Trophoblast cell (in vitro differentiated cells and primary cell): ENCODE data around the gene S100PBP.

Experiments used
- DNase-seq, 2 donors: peaks; one replicate each; pipeline ENCODE4 v3.0.0-alpha.2; 2016
- H2AFZ ChIP-seq: 2 replicates; pipeline ENCODE4 v1.6.1; 2013; ENCODE audit warnings: low read length, moderate library complexity, mild to moderate bottlenecking; ENCODE audit not compliant: insufficient read depth, poor library complexity
- H2AK5ac ChIP-seq: 2 replicates; pipeline ENCODE4 v1.6.1; 2013; ENCODE audit warnings: mild to moderate bottlenecking, low read length
- H2BK120ac ChIP-seq: 2 replicates; pipeline ENCODE4 v1.6.1; 2013; ENCODE audit warnings: low read length, mild to moderate bottlenecking, moderate library complexity; ENCODE audit not compliant: insufficient read depth, poor library complexity
- H2BK12ac ChIP-seq: 2 replicates; pipeline ENCODE4 v1.6.1; 2013; ENCODE audit warnings: mild to moderate bottlenecking, low read length, moderate library complexity
- H2BK5ac ChIP-seq: 2 replicates; pipeline ENCODE4 v1.6.1; 2013; ENCODE audit warnings: low read length, low read depth, moderate library complexity, mild to moderate bottlenecking; ENCODE audit not compliant: poor library complexity
- H3K14ac ChIP-seq: 2 replicates; pipeline ENCODE4 v1.6.1; 2013; ENCODE audit warnings: mild to moderate bottlenecking, low read length
- H3K18ac ChIP-seq: 2 replicates; pipeline ENCODE4 v1.6.1; 2013; ENCODE audit warnings: mild to moderate bottlenecking, low read length
- H3K23ac ChIP-seq: 2 replicates; pipeline ENCODE4 v1.6.1; 2013; ENCODE audit warnings: low read length
- H3K27ac ChIP-seq: 2 replicates; pipeline ENCODE4 v1.5.1; 2013; ENCODE audit warnings: low read depth, mild to moderate bottlenecking, inconsistent platforms, low read length, moderate library complexity
- H3K27me3 ChIP-seq: 2 replicates; pipeline ENCODE4 v1.6.1; 2013; ENCODE audit warnings: inconsistent platforms, mild to moderate bottlenecking, low read length, moderate library complexity; ENCODE audit not compliant: insufficient read depth
- H3K36me3 ChIP-seq, 2 experiments: 1 replicate in 1 of 2; 2 replicates in 1 of 2; pipeline ENCODE4 v1.6.1; 2013; ENCODE audit warnings: low read length in 2 of 2, mild to moderate bottlenecking in 2 of 2, moderate library complexity in 1 of 2; ENCODE audit not compliant: insufficient read depth in 2 of 2, control insufficient read depth in 1 of 2
- H3K4ac ChIP-seq: 2 replicates; pipeline ENCODE4 v1.6.1; 2013; ENCODE audit warnings: low read depth, mild to moderate bottlenecking, low read length, moderate library complexity
- H3K4me1 ChIP-seq, 2 experiments: 1 replicate in 1 of 2; 2 replicates in 1 of 2; pipeline ENCODE4 v1.6.1; 2013; ENCODE audit warnings: low read length in 2 of 2, mild to moderate bottlenecking in 2 of 2, moderate library complexity in 1 of 2; ENCODE audit not compliant: insufficient read depth in 2 of 2, control insufficient read depth in 1 of 2
- H3K4me2 ChIP-seq: 2 replicates; pipeline ENCODE4 v1.6.1; 2013; ENCODE audit warnings: inconsistent platforms, mild to moderate bottlenecking, low read length, moderate library complexity
- H3K4me3 ChIP-seq: 2 replicates; pipeline ENCODE4 v1.5.1; 2013; ENCODE audit warnings: mild to moderate bottlenecking, low read depth, low read length, inconsistent platforms
- H3K79me1 ChIP-seq: one replicate; pipeline ENCODE4 v1.6.1; 2013; ENCODE audit warnings: low read length
- H3K79me2 ChIP-seq: 2 replicates; pipeline ENCODE4 v1.6.1; 2013; ENCODE audit warnings: low read length, mild to moderate bottlenecking; ENCODE audit not compliant: control insufficient read depth, insufficient read depth, poor library complexity
- H3K9ac ChIP-seq: 2 replicates; pipeline ENCODE4 v1.6.1; 2013; ENCODE audit warnings: mild to moderate bottlenecking, low read length
- H3K9me3 ChIP-seq: 2 replicates; pipeline ENCODE4 v1.6.1; 2013; ENCODE audit warnings: low read depth, mild to moderate bottlenecking, control low read depth, inconsistent platforms, low read length; ENCODE audit not compliant: insufficient read depth
- H4K12ac ChIP-seq: 2 replicates; pipeline ENCODE4 v1.6.1; 2013; ENCODE audit warnings: low read depth, mild to moderate bottlenecking, low read length, moderate library complexity
- H4K8ac ChIP-seq: 2 replicates; pipeline ENCODE4 v1.6.1; 2013; ENCODE audit warnings: low read depth, mild to moderate bottlenecking, low read length, moderate library complexity
- H4K91ac ChIP-seq: one replicate; pipeline ENCODE4 v1.6.1; 2013; ENCODE audit warnings: low read depth, mild to moderate bottlenecking, low read length, moderate library complexity
- WGBS: extraction: QIAGEN DNeasy Blood & Tissue Kit; methylation state at CpG from one replicate; pipeline ENCODE4 v1.1.7; 2013; ENCODE audit warnings: missing lambda C conversion rate; ENCODE audit not compliant: insufficient read length, insufficient coverage; ENCODE audit errors: extremely low coverage; 5-methylcytosine and 5-hydroxymethylcytosine counted together

S100PBP gene

DNA sequence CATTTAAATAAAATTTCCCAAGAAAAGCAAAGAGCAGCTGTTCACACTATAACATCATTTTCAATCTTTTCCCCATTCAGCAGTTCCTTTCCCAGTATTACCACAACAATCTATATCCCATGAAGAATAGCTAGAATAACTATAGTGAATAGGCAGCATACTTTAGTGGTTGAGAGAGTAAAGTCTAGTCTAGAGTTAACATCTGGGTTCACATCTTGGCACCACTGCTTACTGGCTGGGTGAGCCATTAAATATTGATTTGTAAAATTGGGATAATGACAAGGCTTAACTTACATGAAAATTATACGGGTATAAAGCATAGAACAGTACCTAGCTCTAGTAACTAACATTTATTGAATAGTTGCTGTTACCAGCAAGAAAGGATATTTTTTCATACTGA is 14.4 kb downstream of the S100PBP start:
- Histone ChIP-seq H3K27me3 (no peaks in the 10 kb centered on the region), H3K27ac (no peak overlapping the region), H3K14ac (no peak overlapping the region), H2AK5ac (no peak overlapping the region), H3K79me1 (no peaks in the 10 kb centered on the region), H3K9ac (no peak overlapping the region), H3K18ac (no peak overlapping the region), H3K79me2 (no peaks in the 10 kb centered on the region), H3K4ac (no peak overlapping the region), H3K36me3 (peaks cover 14% of the 10 kb centered on the region in 2 experiments), H2BK120ac (no peak overlapping the region), H3K4me2 (no peak overlapping the region), H2BK5ac (no peak overlapping the region), H3K4me1 (no peaks in the 10 kb centered on the region), H2AFZ (no peak overlapping the region), H3K23ac (no peak overlapping the region), H4K8ac (no peak overlapping the region), H3K4me3 (no peak overlapping the region), H2BK12ac (no peak overlapping the region), H4K12ac (no peak overlapping the region), H3K9me3 (no peaks in the 10 kb centered on the region), H4K91ac (no peak overlapping the region)
- no peak for DNase-seq
- WGBS: no CpG with 5 or more reads among the region's 1 CpG

DNA sequence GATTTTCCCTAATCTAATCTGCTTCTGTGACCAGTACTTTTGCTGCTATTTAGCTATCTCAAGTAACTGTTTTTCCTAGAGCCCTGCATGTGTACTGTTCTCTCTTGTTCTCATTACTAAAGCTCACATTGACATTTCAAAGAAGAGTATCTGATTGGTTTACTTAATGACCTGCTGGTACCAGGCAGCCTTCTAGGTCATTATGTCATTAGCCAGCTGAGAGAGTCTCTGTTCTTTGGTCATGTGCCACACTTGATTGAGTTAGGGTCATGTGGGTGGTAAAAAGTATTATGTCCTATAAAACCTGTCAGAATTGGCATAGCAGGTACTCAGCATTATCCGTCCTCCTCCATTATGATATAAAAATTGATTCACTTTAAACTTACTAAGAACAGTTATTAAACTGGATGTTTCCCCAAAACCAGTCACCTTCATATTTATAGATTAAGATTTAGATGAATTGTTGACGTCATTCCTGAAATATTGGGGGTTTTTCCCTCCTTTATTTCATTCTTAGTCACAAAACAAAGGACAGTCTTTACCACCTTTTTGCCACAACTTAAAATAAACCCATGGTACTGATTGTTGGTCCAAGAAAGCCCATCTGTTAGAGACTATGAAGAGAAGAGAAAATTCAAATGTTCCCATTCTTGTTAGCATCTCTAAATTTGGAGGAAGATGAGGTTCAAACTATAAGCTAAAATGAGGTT is 31.1 kb downstream of the S100PBP start:
- Histone ChIP-seq H4K12ac (no peak overlapping the region), H3K18ac (no peak overlapping the region), H3K23ac (no peak overlapping the region), H2AFZ (no peak overlapping the region), H3K4ac (no peak overlapping the region), H2BK5ac (no peak overlapping the region), H3K27ac (no peak overlapping the region), H3K9me3 (no peaks in the 10 kb centered on the region), H3K36me3 (peaks cover 11 to 15% of the 10 kb centered on the region in 2 experiments), H2BK120ac (no peak overlapping the region), H3K79me1 (no peaks in the 10 kb centered on the region), H2AK5ac (no peak overlapping the region), H3K4me2 (no peak overlapping the region), H2BK12ac (no peak overlapping the region), H3K14ac (no peak overlapping the region), H3K9ac (no peak overlapping the region), H4K8ac (no peak overlapping the region), H3K79me2 (no peaks in the 10 kb centered on the region), H3K27me3 (no peaks in the 10 kb centered on the region), H3K4me3 (no peak overlapping the region), H3K4me1 (no peaks in the 10 kb centered on the region), H4K91ac (no peak overlapping the region)
- DNase-seq: no peak
- no CpG with 5 or more reads among the region's 2 CpGs for WGBS

DNA sequence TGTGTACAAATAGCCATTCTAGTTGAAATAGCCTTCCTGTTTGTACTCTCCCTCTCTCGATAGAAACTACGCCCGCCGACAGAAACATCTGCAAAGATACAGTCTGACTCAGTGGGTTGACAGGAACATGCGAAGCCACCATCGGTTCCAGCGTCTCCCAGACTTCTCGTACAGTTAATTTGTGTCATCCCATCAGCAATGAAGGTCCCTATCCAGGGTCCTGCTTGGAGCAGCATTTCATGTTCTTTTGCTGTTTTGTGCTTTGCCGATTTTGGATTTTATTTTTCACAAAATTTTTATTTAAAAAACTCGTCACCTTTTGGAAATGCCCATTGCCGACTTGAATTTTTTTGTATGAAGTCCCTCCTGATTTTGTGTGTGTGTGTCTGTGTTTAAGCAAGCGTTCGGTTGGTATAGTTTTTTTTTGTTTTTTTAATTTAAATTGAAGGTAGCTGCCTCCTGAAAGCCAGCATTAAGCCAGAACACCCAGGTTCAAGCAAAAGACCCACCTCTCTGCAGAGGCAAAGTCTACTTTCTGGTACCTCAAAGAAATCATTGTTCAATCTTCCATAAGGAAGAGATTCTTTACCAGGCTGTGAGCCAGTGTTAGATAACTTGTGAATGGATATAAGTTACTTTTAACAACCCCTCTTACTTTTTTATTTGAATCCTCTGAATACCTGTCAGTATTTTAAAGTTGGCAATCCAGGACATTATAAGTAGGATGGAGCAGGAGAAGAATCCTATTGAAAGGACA is 38.6 kb downstream of the S100PBP start:
- H2AK5ac ChIP-seq: no peak overlapping the region
- no peak overlapping the region for H3K4me2 ChIP-seq
- H3K27ac ChIP-seq: no peak overlapping the region
- H2BK5ac ChIP-seq: no peak overlapping the region
- H3K9me3 ChIP-seq: no peaks in the 10 kb centered on the region
- no CpG with 5 or more reads among the region's 13 CpGs for WGBS
- peaks cover 7 to 20% of the 10 kb centered on the region in 2 experiments for H3K36me3 ChIP-seq
- H3K27me3 ChIP-seq: no peaks in the 10 kb centered on the region
- H2BK120ac ChIP-seq: no peak overlapping the region
- DNase-seq: no peak
- no peak overlapping the region for H2AFZ ChIP-seq
- H3K4me1 ChIP-seq: no peaks in the 10 kb centered on the region
- no peak overlapping the region for H3K9ac ChIP-seq
- H3K23ac ChIP-seq: no peak overlapping the region
- no peak overlapping the region for H3K14ac ChIP-seq
- H4K91ac ChIP-seq: no peak overlapping the region
- H3K79me1 ChIP-seq: no peaks in the 10 kb centered on the region
- H4K12ac ChIP-seq: no peak overlapping the region
- no peaks in the 10 kb centered on the region for H3K79me2 ChIP-seq
- no peak overlapping the region for H4K8ac ChIP-seq
- no peak overlapping the region for H3K4me3 ChIP-seq
- no peak overlapping the region for H3K4ac ChIP-seq
- H3K18ac ChIP-seq: no peak overlapping the region
- no peak overlapping the region for H2BK12ac ChIP-seq

DNA sequence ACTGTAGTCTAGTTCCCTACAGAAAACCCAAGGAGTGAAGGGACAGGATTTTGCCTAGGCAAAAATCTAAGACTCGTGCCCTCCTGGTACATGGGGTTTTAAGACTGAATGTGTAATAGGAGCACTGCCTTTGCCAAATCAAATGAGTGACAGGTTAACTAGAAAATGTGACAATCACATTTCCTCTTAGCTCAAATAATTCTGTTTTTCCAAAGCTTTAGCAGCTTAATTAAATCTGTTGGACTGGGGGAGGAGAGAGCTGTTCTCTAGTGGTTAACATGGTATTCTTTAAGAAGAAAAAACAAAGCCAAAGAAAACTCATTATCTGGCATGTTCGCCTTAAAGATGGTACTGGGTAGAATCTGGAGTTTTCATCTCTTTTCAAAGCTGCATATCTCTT is 40.7 kb downstream of the S100PBP start:
- Histone ChIP-seq H2BK12ac (no peak overlapping the region), H3K9ac (no peak overlapping the region), H3K14ac (no peak overlapping the region), H3K4me1 (no peaks in the 10 kb centered on the region), H3K4me2 (no peak overlapping the region), H4K91ac (no peak overlapping the region), H4K12ac (no peak overlapping the region), H2BK5ac (no peak overlapping the region), H3K36me3 (peaks cover 3 to 21% of the 10 kb centered on the region in 2 experiments), H3K27me3 (no peaks in the 10 kb centered on the region), H2AFZ (no peak overlapping the region), H2BK120ac (no peak overlapping the region), H3K4me3 (no peak overlapping the region), H4K8ac (no peak overlapping the region), H3K4ac (no peak overlapping the region), H3K79me1 (no peaks in the 10 kb centered on the region), H3K27ac (no peak overlapping the region), H3K18ac (no peak overlapping the region), H3K9me3 (peaks cover under 1% of the 10 kb centered on the region), H2AK5ac (no peak overlapping the region), H3K23ac (no peak overlapping the region), H3K79me2 (no peaks in the 10 kb centered on the region)
- no peak for DNase-seq
- no CpG with 5 or more reads among the region's 2 CpGs for WGBS
